Subcutaneous abdominal adipose tissue (tissue), 5 donors: ENCODE results near the gene RNF144A.

Experiments
- H3K27ac ChIP-seq: one replicate; pipeline ENCODE4 v1.7.0; 2013; ENCODE audit warnings: low read depth, mild to moderate bottlenecking, inconsistent platforms, low read length, moderate library complexity
- H3K27me3 ChIP-seq, 5 donors: one replicate each; pipeline ENCODE4 v1.7.0; 2013; ENCODE audit warnings: low read length in 5 of 5, inconsistent platforms in 1 of 5; ENCODE audit not compliant: control insufficient read depth in 5 of 5, insufficient read depth in 4 of 5
- H3K36me3 ChIP-seq, 5 donors: one replicate each; pipeline ENCODE4 v1.7.0; 2013; ENCODE audit warnings: low read length in 5 of 5; ENCODE audit not compliant: control insufficient read depth in 5 of 5, insufficient read depth in 5 of 5
- H3K4me1 ChIP-seq, 5 donors: one replicate each; pipeline ENCODE4 v1.7.0; 2013; ENCODE audit warnings: low read length in 5 of 5, mild to moderate bottlenecking in 3 of 5, moderate library complexity in 1 of 5; ENCODE audit not compliant: control insufficient read depth in 5 of 5, insufficient read depth in 5 of 5
- H3K4me3 ChIP-seq, 5 donors: one replicate each; pipeline ENCODE4 v1.7.0; 2013; ENCODE audit warnings: low read length in 5 of 5, low read depth in 1 of 5
- H3K9ac ChIP-seq, 5 donors: one replicate each; pipeline ENCODE4 v1.7.0; 2013; ENCODE audit warnings: low read length in 5 of 5, mild to moderate bottlenecking in 4 of 5, moderate library complexity in 3 of 5
- H3K9me3 ChIP-seq, 5 donors: one replicate each; pipeline ENCODE4 v1.7.0; 2013; ENCODE audit warnings: low read length in 5 of 5; ENCODE audit not compliant: control insufficient read depth in 5 of 5
- donor health status: healthy.
- donor health status: healthy.
- donor health status: healthy.
- donor health status: healthy.
- donor health status: healthy.

The RNF144A gene

GRCh38 chr2:7077660-7078267 lies 160.6 kb downstream of the RNF144A start:
- no peaks in the 10 kb centered on the region for H3K36me3 ChIP-seq
- no peak overlapping the region for H3K27ac ChIP-seq
- no peaks in the 10 kb centered on the region for H3K9me3 ChIP-seq
- peaks cover 0 to 12% (median 0%) of the 10 kb centered on the region in 5 donors for H3K4me1 ChIP-seq
- no peak overlapping the region for H3K4me3 ChIP-seq
- H3K27me3 ChIP-seq = no peaks in the 10 kb centered on the region
- H3K9ac ChIP-seq = no peak overlapping the region

GRCh38 chr2:7083580-7084509 lies 166.6 kb downstream of the RNF144A start:
- Histone ChIP-seq H3K36me3 (no peaks in the 10 kb centered on the region), H3K4me1 (no peaks in the 10 kb centered on the region), H3K4me3 (no peak overlapping the region), H3K9ac (no peak overlapping the region), H3K27me3 (no peaks in the 10 kb centered on the region), H3K9me3 (peaks cover 0 to 11% (median 7%) of the 10 kb centered on the region in 5 donors), H3K27ac (no peak overlapping the region)

DNA sequence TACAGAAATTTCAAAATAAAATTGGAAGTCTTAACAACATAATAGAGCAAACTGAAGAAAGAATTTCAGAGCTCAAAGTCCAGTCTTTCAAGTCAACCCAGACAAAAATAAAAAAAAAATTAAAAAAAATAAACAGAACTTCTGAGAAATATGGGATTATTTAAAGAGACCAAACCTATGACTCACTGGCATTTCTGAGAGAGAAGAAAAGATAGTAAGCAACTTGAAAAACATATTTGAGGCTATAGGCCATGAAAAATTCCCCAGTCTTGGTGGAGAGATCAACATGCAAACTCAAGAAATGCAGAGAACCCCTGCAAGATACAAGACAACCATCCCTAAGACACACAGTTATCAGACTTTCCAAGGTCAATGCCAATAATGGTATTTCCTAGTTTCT lies 167.4 kb downstream of the RNF144A start:
- no peaks in the 10 kb centered on the region for H3K36me3 ChIP-seq
- H3K9me3 ChIP-seq = peaks cover 0 to 11% (median 7%) of the 10 kb centered on the region in 5 donors
- no peak overlapping the region for H3K4me3 ChIP-seq
- H3K27ac ChIP-seq = no peak overlapping the region
- H3K9ac ChIP-seq = no peak overlapping the region
- H3K27me3 ChIP-seq = no peaks in the 10 kb centered on the region
- no peaks in the 10 kb centered on the region for H3K4me1 ChIP-seq

GRCh38 chr2:7089284-7089683 lies 172.1 kb downstream of the RNF144A start:
- no peaks in the 10 kb centered on the region for H3K36me3 ChIP-seq
- no peak overlapping the region for H3K27ac ChIP-seq

GRCh38 chr2:7089898-7090510 lies 172.8 kb downstream of the RNF144A start:
- H3K9me3 ChIP-seq = no peaks in the 10 kb centered on the region
- no peak overlapping the region for H3K9ac ChIP-seq
- no peak overlapping the region for H3K27ac ChIP-seq
- no peaks in the 10 kb centered on the region for H3K27me3 ChIP-seq
- no peaks in the 10 kb centered on the region for H3K36me3 ChIP-seq
- H3K4me3 ChIP-seq = no peak overlapping the region
- H3K4me1 ChIP-seq = no peaks in the 10 kb centered on the region

More at GRCh38 chr2:7089284-7089683, 172.1 kb downstream of the RNF144A start:
- H3K9ac ChIP-seq = no peak overlapping the region
- no peaks in the 10 kb centered on the region for H3K4me1 ChIP-seq
- no peaks in the 10 kb centered on the region for H3K27me3 ChIP-seq
- H3K4me3 ChIP-seq = no peak overlapping the region
- H3K9me3 ChIP-seq = peaks cover 0 to 4% (median under 1%) of the 10 kb centered on the region in 5 donors

GRCh38 chr2:7093376-7093775 lies 176.2 kb downstream of the RNF144A start:
- Histone ChIP-seq H3K9ac (no peak overlapping the region), H3K4me3 (no peak overlapping the region), H3K9me3 (no peaks in the 10 kb centered on the region), H3K27ac (no peak overlapping the region), H3K4me1 (peaks cover 0 to 4% (median 3%) of the 10 kb centered on the region in 5 donors), H3K27me3 (no peaks in the 10 kb centered on the region), H3K36me3 (no peaks in the 10 kb centered on the region)
